GM19395 (cell line): Measurements from ENCODE around the gene BMX.
A peak's percentile ranks its signal among the peaks of the same experiment; 100 is the strongest.

Source experiments
- ATAC-seq: cut with Tn5 transposase; IDR thresholded peaks from one replicate; pipeline ENCODE4 v1.9.1; 2021; ENCODE audit warnings: mild to moderate bottlenecking, moderate library complexity; ENCODE audit not compliant: unreplicated experiment

Gene BMX

GRCh38 chrX:15500497-15500966 is at the start of gene BMX:
TSS of gene BMX (plus strand) at chrX:15500807. CDS start at chrX:15508354, 7,547 bp downstream.
- ATAC-seq, result no peak

- ATAC-seq, result no peak
Observed at GRCh38 chrX:15451913-15452312, 48.7 kb upstream of the BMX start.

- ATAC-seq, result no peak
Observed at GRCh38 chrX:15464704-15465103, 35.9 kb upstream of the BMX start.

- ATAC-seq, result peak; percentile 72
Observed at GRCh38 chrX:15465347-15465746, 35.3 kb upstream of the BMX start.

GRCh38 chrX:15465896-15466651 is 34.5 kb upstream of the BMX start:
- no peak for ATAC-seq

GRCh38 chrX:15468036-15468435 is 32.6 kb upstream of the BMX start:
- ATAC-seq, result no peak

- no peak for ATAC-seq
Observed at GRCh38 chrX:15469613-15470012, 31.0 kb upstream of the BMX start.

- peak; percentile 82 for ATAC-seq
Observed at GRCh38 chrX:15471028-15471427, 29.6 kb upstream of the BMX start.

GRCh38 chrX:15472531-15472930 is 28.1 kb upstream of the BMX start:
- ATAC-seq, result no peak

- no peak for ATAC-seq
Observed at GRCh38 chrX:15474028-15474427, 26.6 kb upstream of the BMX start.

- no peak for ATAC-seq
Observed at GRCh38 chrX:15475021-15475420, 25.6 kb upstream of the BMX start.

GRCh38 chrX:15475486-15475885 is 25.1 kb upstream of the BMX start:
- no peak for ATAC-seq

- no peak for ATAC-seq
Observed at GRCh38 chrX:15483891-15484290, 16.7 kb upstream of the BMX start.

- no peak for ATAC-seq
Observed at GRCh38 chrX:15492469-15492868, 8.1 kb upstream of the BMX start.

- ATAC-seq, result peak; percentile 96
Observed at GRCh38 chrX:15493118-15493962, 7.3 kb upstream of the BMX start, which contains the start of gene PIR. TSS of gene PIR (minus strand) at chrX:15493333. CDS start at chrX:15491257, 2,076 bp downstream.

- ATAC-seq, result no peak
Observed at GRCh38 chrX:15495801-15496200, 4.8 kb upstream of the BMX start.

- no peak for ATAC-seq
Observed at GRCh38 chrX:15496824-15497223, 3.8 kb upstream of the BMX start.

GRCh38 chrX:15497865-15498264 is 2.7 kb upstream of the BMX start:
- ATAC-seq, result no peak

- no peak for ATAC-seq
Observed at GRCh38 chrX:15498741-15499140, 1.9 kb upstream of the BMX start.

GRCh38 chrX:15499976-15500375 is 631 bp upstream of the BMX start:
- ATAC-seq, result no peak

GRCh38 chrX:15501506-15501905 is 899 bp downstream of the BMX start:
- ATAC-seq, result no peak

GRCh38 chrX:15504661-15505060 is 4.1 kb downstream of the BMX start:
- ATAC-seq, result no peak
